ENCODE data around the gene R3HDML. TPM values are rescaled to one million over a fixed set of nuclear protein-coding genes. Genes with fewer than 3 reads are reported as not detected.
A peak's percentile ranks its signal among the peaks of the same experiment; 100 is the strongest.

The R3HDML gene
- total RNA-seq, 1 donor from 2014 or later = not detected

DNA sequence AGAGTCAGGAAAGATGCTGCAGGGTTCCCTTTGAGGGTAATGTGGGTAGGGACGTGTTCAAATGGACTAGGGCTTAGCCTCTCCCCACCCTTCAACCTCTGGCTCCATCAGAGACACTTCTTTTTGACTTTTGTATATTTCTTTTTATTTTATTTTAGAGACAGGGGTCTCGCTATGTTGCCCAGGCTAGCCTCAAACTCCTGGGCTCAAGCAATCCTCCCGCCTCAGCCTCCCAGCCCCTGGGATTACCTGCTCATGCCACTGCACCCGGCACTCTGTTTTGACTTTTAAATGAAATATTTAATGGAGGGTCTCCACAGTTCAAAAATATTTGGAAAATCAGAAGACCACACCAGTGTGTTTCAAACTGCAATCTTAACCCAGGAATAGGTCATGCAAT, 27.2 kb downstream of the R3HDML start:
- intact Hi-C loops (cut with DNase I) = no loop called here
- Histone ChIP-seq H3K4me3 (no peak overlapping the region), H3K4me1 (no peaks in the 10 kb centered on the region), H3K9me3 (no peaks in the 10 kb centered on the region), H3K27ac (no peak overlapping the region), H3K27me3 (no peaks in the 10 kb centered on the region), H3K36me3 (no peaks in the 10 kb centered on the region)
- no peak for DNase-seq (ENCODE audit: extremely low spot score in 2 of 2)
- TF ChIP-seq POLR2AphosphoS5 (IDR thresholded peaks at IDR 0.05; ENCODE audit: insufficient read depth in 1 of 2, low read depth in 1 of 2) = no peak
- TF ChIP-seq, protein P1, sequence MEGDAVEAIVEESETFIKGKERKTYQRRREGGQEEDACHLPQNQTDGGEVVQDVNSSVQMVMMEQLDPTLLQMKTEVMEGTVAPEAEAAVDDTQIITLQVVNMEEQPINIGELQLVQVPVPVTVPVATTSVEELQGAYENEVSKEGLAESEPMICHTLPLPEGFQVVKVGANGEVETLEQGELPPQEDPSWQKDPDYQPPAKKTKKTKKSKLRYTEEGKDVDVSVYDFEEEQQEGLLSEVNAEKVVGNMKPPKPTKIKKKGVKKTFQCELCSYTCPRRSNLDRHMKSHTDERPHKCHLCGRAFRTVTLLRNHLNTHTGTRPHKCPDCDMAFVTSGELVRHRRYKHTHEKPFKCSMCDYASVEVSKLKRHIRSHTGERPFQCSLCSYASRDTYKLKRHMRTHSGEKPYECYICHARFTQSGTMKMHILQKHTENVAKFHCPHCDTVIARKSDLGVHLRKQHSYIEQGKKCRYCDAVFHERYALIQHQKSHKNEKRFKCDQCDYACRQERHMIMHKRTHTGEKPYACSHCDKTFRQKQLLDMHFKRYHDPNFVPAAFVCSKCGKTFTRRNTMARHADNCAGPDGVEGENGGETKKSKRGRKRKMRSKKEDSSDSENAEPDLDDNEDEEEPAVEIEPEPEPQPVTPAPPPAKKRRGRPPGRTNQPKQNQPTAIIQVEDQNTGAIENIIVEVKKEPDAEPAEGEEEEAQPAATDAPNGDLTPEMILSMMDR (IDR thresholded peaks at IDR 0.05) = no peak
- no peak for TF ChIP-seq POLR2A (IDR thresholded peaks at IDR 0.05)

DNA sequence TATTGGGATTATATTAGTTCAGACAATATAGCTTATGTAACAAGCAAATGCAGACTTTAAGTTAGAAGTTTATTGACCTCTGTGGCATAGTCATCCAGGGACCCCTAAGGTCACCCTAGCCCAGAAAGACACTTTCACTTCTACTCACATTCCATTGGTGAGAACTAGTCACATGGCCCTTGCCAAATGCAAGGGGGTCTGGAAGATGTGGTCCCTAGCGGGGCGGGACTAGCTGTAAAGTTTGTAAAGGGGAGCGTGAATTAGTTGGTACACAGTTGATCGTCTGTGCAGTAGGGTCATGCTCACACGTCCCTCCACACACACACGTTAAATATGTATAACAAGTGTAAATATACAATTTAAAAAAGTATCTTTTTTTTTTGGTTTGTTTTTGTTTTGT, 27.9 kb downstream of the R3HDML start:
- TF ChIP-seq POLR2A (IDR thresholded peaks at IDR 0.05) = no peak
- no peak for TF ChIP-seq POLR2AphosphoS5 (IDR thresholded peaks at IDR 0.05; ENCODE audit: insufficient read depth in 1 of 2, low read depth in 1 of 2)
- TF ChIP-seq, protein P1 (IDR thresholded peaks at IDR 0.05) = no peak
- Histone ChIP-seq H3K27me3 (no peaks in the 10 kb centered on the region), H3K27ac (no peak overlapping the region), H3K9me3 (no peaks in the 10 kb centered on the region), H3K4me1 (no peaks in the 10 kb centered on the region), H3K4me3 (no peak overlapping the region), H3K36me3 (no peaks in the 10 kb centered on the region)
- no peak for DNase-seq (ENCODE audit: extremely low spot score in 2 of 2)
- intact Hi-C loops (cut with DNase I) = no loop called here

- DNase-seq (ENCODE audit: extremely low spot score in 2 of 2) = no peak
- no peak overlapping the region for H3K4me3 ChIP-seq
- no peaks in the 10 kb centered on the region for H3K9me3 ChIP-seq
- no peaks in the 10 kb centered on the region for H3K36me3 ChIP-seq
- no peaks in the 10 kb centered on the region for H3K27me3 ChIP-seq
- no peak overlapping the region for H3K27ac ChIP-seq
- TF ChIP-seq POLR2A (IDR thresholded peaks at IDR 0.05) (no peak), POLR2AphosphoS5 (IDR thresholded peaks at IDR 0.05; ENCODE audit: insufficient read depth in 1 of 2, low read depth in 1 of 2) (no peak)
- TF ChIP-seq, protein P1 (IDR thresholded peaks at IDR 0.05) = no peak
- H3K4me1 ChIP-seq = no peaks in the 10 kb centered on the region
- intact Hi-C loops (cut with DNase I) = no loop called here
Observed at GRCh38 chr20:44367746-44368145, 30.9 kb downstream of the R3HDML start.

- no peaks in the 10 kb centered on the region for H3K4me1 ChIP-seq
- no peaks in the 10 kb centered on the region for H3K27me3 ChIP-seq
- no peaks in the 10 kb centered on the region for H3K9me3 ChIP-seq
- H3K36me3 ChIP-seq = no peaks in the 10 kb centered on the region
- H3K27ac ChIP-seq = no peak overlapping the region
- intact Hi-C loops (cut with DNase I) = no loop called here
- no peak for TF ChIP-seq POLR2A (IDR thresholded peaks at IDR 0.05)
- DNase-seq (ENCODE audit: extremely low spot score in 2 of 2) = no peak
- no peak overlapping the region for H3K4me3 ChIP-seq
Observed at GRCh38 chr20:44370639-44371218, 33.9 kb downstream of the R3HDML start.

- no peak overlapping the region for H3K27ac ChIP-seq
- no peak overlapping the region for H3K4me3 ChIP-seq
- DNase-seq (ENCODE audit: extremely low spot score in 2 of 2) = no peak
- H3K9me3 ChIP-seq = no peaks in the 10 kb centered on the region
- H3K4me1 ChIP-seq = no peaks in the 10 kb centered on the region
- intact Hi-C loops (cut with DNase I) = loop anchor here (10.0 kb wide), 1 partner anchor 232 kb away; no protein-coding TSS in a partner anchor
- H3K36me3 ChIP-seq = no peaks in the 10 kb centered on the region
- TF ChIP-seq POLR2AphosphoS5 (IDR thresholded peaks at IDR 0.05; ENCODE audit: insufficient read depth in 1 of 2, low read depth in 1 of 2) = no peak
- H3K27me3 ChIP-seq = no peaks in the 10 kb centered on the region
Observed at GRCh38 chr20:44382641-44383040, 45.8 kb downstream of the R3HDML start.

DNA sequence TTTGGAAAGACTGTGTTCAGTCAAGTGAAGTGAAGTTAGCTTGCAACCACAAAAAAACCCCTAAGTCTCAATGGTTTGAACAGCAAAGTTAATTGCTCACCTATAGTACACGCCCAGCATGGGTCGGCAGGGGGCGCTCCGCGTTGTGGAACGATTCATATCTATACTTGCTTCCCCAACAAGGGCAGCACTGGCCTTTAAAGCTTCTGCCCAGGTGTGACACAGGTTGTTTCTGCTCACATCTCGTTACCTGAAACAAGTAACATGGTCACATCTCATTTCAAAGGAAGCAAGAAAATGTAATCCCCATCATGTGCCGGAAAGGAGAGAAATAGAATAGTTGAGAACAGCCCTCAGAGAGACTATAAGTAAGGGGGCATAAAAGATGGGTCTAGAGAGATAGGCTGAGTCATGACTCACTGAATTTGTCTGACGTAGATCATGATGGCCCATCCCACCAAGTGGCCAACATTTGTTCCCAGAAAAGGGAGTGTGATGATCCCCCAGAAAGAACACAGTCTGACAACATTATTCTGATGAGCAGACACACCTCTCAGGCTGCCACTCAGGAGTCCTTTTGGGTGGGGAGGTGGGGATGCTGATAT, 47.7 kb downstream of the R3HDML start:
- H3K27me3 ChIP-seq = no peaks in the 10 kb centered on the region
- no peak overlapping the region for H3K4me3 ChIP-seq
- intact Hi-C loops (cut with DNase I) = loop anchor here (2.0 to 10.0 kb wide), 2 partner anchors 230 to 298 kb away; no protein-coding TSS in a partner anchor
- no peak overlapping the region for H3K27ac ChIP-seq
- no peaks in the 10 kb centered on the region for H3K36me3 ChIP-seq
- TF ChIP-seq POLR2A (IDR thresholded peaks at IDR 0.05) = no peak
- no peak for TF ChIP-seq POLR2AphosphoS5 (IDR thresholded peaks at IDR 0.05; ENCODE audit: insufficient read depth in 1 of 2, low read depth in 1 of 2)
- TF ChIP-seq, protein P1 (IDR thresholded peaks at IDR 0.05) = peak; percentile 40 to 64 (median 64)
- peaks cover 12% of the 10 kb centered on the region for H3K4me1 ChIP-seq
- no peak for DNase-seq (ENCODE audit: extremely low spot score in 2 of 2)
- no peaks in the 10 kb centered on the region for H3K9me3 ChIP-seq

Data from vagina (tissue), 2 donors.